Measurements from ENCODE around the gene MFNG. TPM values are rescaled to one million over a fixed set of nuclear protein-coding genes. Genes with fewer than 3 reads are reported as not detected.
"Not testable (repeated sequence)": the region's sequence is repeated elsewhere in the genome, so short reads cannot be mapped to it uniquely, and the experiment has no call there.

Gene MFNG
- total RNA-seq, 6 donors from 2014 or later: 14.0 to 74.0 (median 45.9) TPM

- H3K27me3 ChIP-seq: no peaks in the 10 kb centered on the region
- no peaks in the 10 kb centered on the region for H3K9me3 ChIP-seq
- no peak for ATAC-seq (ENCODE audit: low FRiP score in 2 of 2)
- WGBS, 2 donors: 82 to 95% methylated on average over 5 of the region's 5 CpGs
- no peak overlapping the region for H3K4me3 ChIP-seq
- TF ChIP-seq POLR2AphosphoS5 (IDR thresholded peaks at IDR 0.05): no peak
- TF ChIP-seq EP300 (IDR thresholded peaks at IDR 0.05): no peak
- TF ChIP-seq POLR2A (IDR thresholded peaks at IDR 0.05): no peak
- TF ChIP-seq CTCF (IDR thresholded peaks at IDR 0.05): no peak
- H3K4me1 ChIP-seq: no peaks in the 10 kb centered on the region
- no peak for DNase-seq
- H3K27ac ChIP-seq: no peak overlapping the region
- H3K36me3 ChIP-seq: peaks cover 0 to 30% (median 14%) of the 10 kb centered on the region in 4 donors
These were observed 16.1 kb downstream of the MFNG start for GRCh38 chr22:37470087-37470445.

DNA sequence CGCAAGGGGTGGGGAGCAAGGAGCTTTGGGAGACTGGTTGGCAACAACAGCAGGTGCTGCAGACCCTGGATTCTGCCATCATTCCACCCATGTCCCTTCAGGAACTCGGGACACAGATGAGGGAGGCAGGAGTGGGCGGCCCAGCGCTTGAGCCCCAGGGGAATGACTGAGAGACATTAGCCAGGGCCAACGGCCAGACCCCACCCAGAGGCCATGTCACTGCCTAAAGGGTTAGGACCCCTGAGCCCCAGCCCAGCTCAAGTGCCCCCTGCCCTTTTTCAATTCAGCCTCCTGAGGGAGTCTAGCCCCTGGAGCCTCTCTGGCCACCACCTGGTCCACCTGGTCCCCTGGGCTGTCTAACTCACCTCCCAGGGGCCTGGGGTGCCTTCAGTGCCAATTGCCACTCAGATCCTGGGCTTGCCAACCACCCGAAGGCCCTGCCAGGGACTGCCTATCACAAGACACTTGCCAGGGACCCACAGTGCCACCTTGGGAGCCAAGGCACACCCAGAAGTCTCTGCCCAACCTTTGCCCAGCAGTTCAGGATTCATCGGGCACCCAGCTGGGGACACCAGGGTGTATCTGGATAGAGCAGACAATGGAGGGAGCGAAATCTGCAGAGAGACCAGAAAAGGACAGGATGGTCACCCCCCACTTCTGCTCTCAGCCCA, 16.6 kb downstream of the MFNG start:
- TF ChIP-seq POLR2AphosphoS5 (IDR thresholded peaks at IDR 0.05) (no peak), CTCF (IDR thresholded peaks at IDR 0.05) (no peak), POLR2A (IDR thresholded peaks at IDR 0.05) (no peak), EP300 (IDR thresholded peaks at IDR 0.05) (no peak)
- DNase-seq: no peak
- WGBS, 2 donors: 91 to 94% methylated on average over 5 to 8 of the region's 8 CpGs
- H3K4me3 ChIP-seq: no peak overlapping the region
- no peak for ATAC-seq (ENCODE audit: low FRiP score in 2 of 2)
- peaks cover 0 to 25% (median 12%) of the 10 kb centered on the region in 4 donors for H3K36me3 ChIP-seq
- peaks cover 0 to under 1% (median 0%) of the 10 kb centered on the region in 4 donors for H3K4me1 ChIP-seq
- no peak overlapping the region for H3K27ac ChIP-seq
- H3K9me3 ChIP-seq: no peaks in the 10 kb centered on the region
- H3K27me3 ChIP-seq: no peaks in the 10 kb centered on the region

GRCh38 chr22:37468201-37468695, 17.9 kb downstream of the MFNG start:
- not testable (repeated sequence) for ATAC-seq (ENCODE audit: low FRiP score in 2 of 2); H3K4me1 ChIP-seq; H3K9me3 ChIP-seq; H3K27me3 ChIP-seq; H3K4me3 ChIP-seq; H3K27ac ChIP-seq
- peak in 1 of 2 donors; percentile 67 for DNase-seq
- WGBS, 2 donors: 89 to 94% methylated on average over 13 to 14 of the region's 14 CpGs
- H3K36me3 ChIP-seq: peaks cover 0 to 12% (median 5%) of the 10 kb centered on the region in 4 donors

DNA sequence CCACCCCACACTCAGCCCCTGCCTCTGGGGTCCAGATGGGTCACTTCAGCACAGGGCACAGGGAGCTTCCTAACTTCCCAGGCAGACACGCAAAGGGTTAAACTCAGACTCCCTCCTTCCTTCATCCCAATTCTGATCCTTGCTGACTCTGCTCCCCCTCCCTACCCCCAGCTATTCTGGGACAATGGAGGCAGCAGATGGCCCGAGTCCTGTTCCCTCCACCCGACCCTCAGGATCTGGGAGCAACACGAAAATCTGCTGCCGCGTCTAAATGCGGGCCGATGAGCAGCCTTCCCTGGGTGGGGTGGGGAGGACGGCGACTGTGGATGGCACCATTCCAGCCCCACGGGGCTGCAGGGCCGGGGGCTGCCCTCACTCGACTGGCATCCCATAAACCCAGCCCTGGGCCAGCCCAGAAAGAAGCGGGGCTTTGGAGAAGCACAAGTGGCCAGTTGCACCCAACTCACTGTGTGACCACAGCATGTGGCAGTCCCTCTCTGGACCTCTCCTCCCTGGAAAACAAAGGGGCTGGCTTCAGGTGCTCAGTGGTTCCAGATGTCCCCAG, 18.7 kb downstream of the MFNG start:
- DNase-seq: peak in 1 of 2 donors; percentile 43
- 63 to 64% methylated on average over 9 to 14 of the region's 14 CpGs for WGBS, 2 donors
- H3K4me1 ChIP-seq: peaks cover 0 to 7% (median 0%) of the 10 kb centered on the region in 4 donors
- no peak overlapping the region for H3K4me3 ChIP-seq
- TF ChIP-seq CTCF (IDR thresholded peaks at IDR 0.05) (no peak), POLR2A (IDR thresholded peaks at IDR 0.05) (no peak), EP300 (IDR thresholded peaks at IDR 0.05) (no peak), POLR2AphosphoS5 (IDR thresholded peaks at IDR 0.05) (no peak)
- no peak for ATAC-seq (ENCODE audit: low FRiP score in 2 of 2)
- H3K36me3 ChIP-seq: peaks cover 0 to 10% (median 5%) of the 10 kb centered on the region in 4 donors
- no peak overlapping the region for H3K27ac ChIP-seq
- no peaks in the 10 kb centered on the region for H3K27me3 ChIP-seq
- no peaks in the 10 kb centered on the region for H3K9me3 ChIP-seq

DNA sequence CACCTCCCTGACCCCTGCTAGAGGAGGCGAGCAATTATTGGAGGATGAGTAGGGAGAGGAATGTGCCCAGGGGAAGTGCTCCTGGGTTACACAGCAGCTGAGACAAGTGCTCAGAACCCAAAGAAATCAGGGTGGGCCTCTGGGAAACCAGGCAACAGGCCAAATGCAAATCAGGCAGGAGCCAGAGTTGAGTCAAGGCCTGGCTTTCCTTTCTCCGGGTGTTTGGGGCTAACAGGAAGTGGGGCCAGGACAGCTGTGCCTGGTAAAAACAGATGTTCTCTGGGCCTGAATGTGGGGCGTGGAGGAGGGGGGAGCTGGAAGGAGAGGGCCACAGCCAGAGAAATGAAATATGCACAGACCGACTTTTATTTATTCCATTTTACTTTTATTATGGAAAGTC, 22.0 kb downstream of the MFNG start:
- DNase-seq (no peak), ATAC-seq (ENCODE audit: low FRiP score in 2 of 2) (no peak)
- TF ChIP-seq POLR2AphosphoS5 (IDR thresholded peaks at IDR 0.05): no peak
- TF ChIP-seq CTCF (IDR thresholded peaks at IDR 0.05): no peak
- TF ChIP-seq POLR2A (IDR thresholded peaks at IDR 0.05): no peak
- no peak for TF ChIP-seq EP300 (IDR thresholded peaks at IDR 0.05)
- Histone ChIP-seq H3K4me3 (no peak overlapping the region), H3K36me3 (peaks cover 0 to 6% (median under 1%) of the 10 kb centered on the region in 4 donors), H3K4me1 (peaks cover 0 to 7% (median 0%) of the 10 kb centered on the region in 4 donors), H3K9me3 (no peaks in the 10 kb centered on the region), H3K27ac (no peak overlapping the region), H3K27me3 (no peaks in the 10 kb centered on the region)
- WGBS, 2 donors: 23 to 44% methylated on average over 4 of the region's 4 CpGs

Measured in upper lobe of left lung (tissue), 6 donors.